HepG2 (cell line): ENCODE measurements around the gene ETS2. TPM values are rescaled to one million over a fixed set of nuclear protein-coding genes. Genes with fewer than 3 reads are reported as not detected.

Experiments
- CENPX ChIP-seq: sonication (generic); formaldehyde crosslinking; IDR thresholded peaks from 2 replicates; pipeline ENCODE4 v1.9.0; 2021; ENCODE audit warnings: mild to moderate bottlenecking, missing genetic modification reagents, moderate library complexity
- CREBL2 ChIP-seq: sonication (generic); formaldehyde crosslinking; IDR thresholded peaks from 2 replicates; pipeline ENCODE4 v1.8.1; 2023; ENCODE audit warnings: missing genetic modification reagents, mild to moderate bottlenecking, borderline replicate concordance
- HDAC1 ChIP-seq: sonication (generic); formaldehyde crosslinking; IDR thresholded peaks from 2 replicates; pipeline ENCODE4 v1.5.1; 2020; ENCODE audit warnings: mild to moderate bottlenecking, missing genetic modification reagents
- IRF2 ChIP-seq: IDR thresholded peaks from 2 replicates; pipeline ENCODE4 v1.6.1; 2018; ENCODE audit warnings: missing genetic modification reagents, missing compliant biosample characterization
- KMT2B ChIP-seq: IDR thresholded peaks from 2 replicates; pipeline ENCODE4 v1.6.1; 2016; ENCODE audit warnings: missing genetic modification reagents, missing compliant biosample characterization
- ONECUT2 ChIP-seq: sonication (generic); formaldehyde crosslinking; IDR thresholded peaks from 2 replicates; pipeline ENCODE4 v1.4.0; 2020; ENCODE audit warnings: missing genetic modification reagents
- PRDM10 ChIP-seq: sonication (generic); formaldehyde crosslinking; IDR thresholded peaks from 2 replicates; pipeline ENCODE4 v1.4.0; 2020; ENCODE audit warnings: low read depth, missing genetic modification reagents
- RFX5 ChIP-seq: IDR thresholded peaks from 2 replicates; pipeline ENCODE4 v1.6.1; 2011; ENCODE audit warnings: low read depth, low read length, improper control_type of control experiment
- TFDP2 ChIP-seq: sonication (generic); formaldehyde crosslinking; IDR thresholded peaks from 2 replicates; pipeline ENCODE4 v1.4.0; 2020; ENCODE audit warnings: missing genetic modification reagents
- TSC22D2 ChIP-seq: sonication (generic); formaldehyde crosslinking; IDR thresholded peaks from 2 replicates; pipeline ENCODE4 v1.5.1; 2020; ENCODE audit warnings: missing genetic modification reagents, mild to moderate bottlenecking, borderline replicate concordance
- WIZ ChIP-seq: sonication (generic); formaldehyde crosslinking; IDR thresholded peaks from 2 replicates; pipeline ENCODE4 v1.5.1; 2020; ENCODE audit warnings: mild to moderate bottlenecking, missing genetic modification reagents
- YY1 ChIP-seq: IDR thresholded peaks from 2 replicates; pipeline ENCODE4 v1.6.1; 2011; ENCODE audit warnings: low read length, low read depth, moderate library complexity, mild to moderate bottlenecking; ENCODE audit not compliant: insufficient read depth, insufficient replicate concordance
- ZBTB1 ChIP-seq: sonication (generic); formaldehyde crosslinking; IDR thresholded peaks from 2 replicates; pipeline ENCODE4 v1.4.0; 2020; ENCODE audit warnings: missing genetic modification reagents, borderline replicate concordance
- ZBTB38 ChIP-seq: sonication (generic); formaldehyde crosslinking; IDR thresholded peaks from 2 replicates; pipeline ENCODE4 v1.5.1; 2020; ENCODE audit warnings: mild to moderate bottlenecking, missing genetic modification reagents
- ZNF292 ChIP-seq: sonication (generic); formaldehyde crosslinking; IDR thresholded peaks from 2 replicates; pipeline ENCODE4 v1.8.1; 2022; ENCODE audit warnings: mild to moderate bottlenecking, low read depth, missing genetic modification reagents, borderline replicate concordance
- ZNF598 ChIP-seq: sonication (generic); formaldehyde crosslinking; IDR thresholded peaks from 2 replicates; pipeline ENCODE4 v1.5.1; 2020; ENCODE audit warnings: mild to moderate bottlenecking, missing genetic modification reagents, borderline replicate concordance
- ZNF605 ChIP-seq: sonication (generic); formaldehyde crosslinking; IDR thresholded peaks from 2 replicates; pipeline ENCODE4 v1.8.0; 2022; ENCODE audit warnings: mild to moderate bottlenecking, missing genetic modification reagents
- polyA plus RNA-seq, 8 experiments: library from polyadenylated mRNA; depleted of rRNA in 3 of 8; stranded (reverse) in 7 of 8; unstranded in 1 of 8; fragments of >200 nt; fragmentation: Illumina TruSeq in 4 of 8; extraction: Trizol in 4 of 8; gene quantifications; 2 replicates each; pipeline versions ENCODE4 v1.2.1 to v1.2.3, GENCODE V29; 2011 to 2016; ENCODE audit warnings: low read depth in 4 of 8, missing spikeins in 1 of 8, mixed read lengths in 1 of 8; ENCODE audit not compliant: insufficient read depth in 1 of 8
- total RNA-seq, 5 experiments: library from RNA; depleted of rRNA; stranded (reverse); fragments of >200 nt; fragmentation: Illumina TruSeq; extraction: Trizol; gene quantifications; 2 replicates each; pipeline ENCODE4 v1.2.3, GENCODE V29; 2016; ENCODE audit warnings: low read depth in 1 of 5

Gene ETS2
- total and polyA plus RNA-seq, 2 of the 13 experiments (the other 11 are each of a cell fraction or from before 2014, with no cell fraction given): 24.6 to 64.4 TPM

GRCh38 chr21:38787461-38788274 lies 18.1 kb upstream of the ETS2 start (continued):
- TF ChIP-seq WIZ (peak; percentile 73; the same call in 1 of the 2 replicates), YY1 (no peak), PRDM10 (peak; percentile 92), RFX5 (0 out of 2 replicates have a peak, but pooled peaks have one; percentile 22), ZBTB1 (CRISPR knock-in tag) (no peak), KMT2B (CRISPR knock-in tag) (peak; percentile 12; the same call in 1 of the 2 replicates), HDAC1 (peak; percentile 69; the same call in 1 of the 2 replicates), ZNF598 (CRISPR knock-in tag) (peak; percentile 28; the same call in 1 of the 2 replicates), ONECUT2 (CRISPR knock-in tag) (peak; percentile 99), ZBTB38 (CRISPR knock-in tag) (0 out of 2 replicates have a peak, but pooled peaks have one; percentile 26), TSC22D2 (0 out of 2 replicates have a peak, but pooled peaks have one; percentile 35), ZNF605 (no peak), CENPX (no peak), IRF2 (peak; percentile 51; the same call in 1 of the 2 replicates), TFDP2 (peak; percentile 60), CREBL2 (CRISPR knock-in tag) (no peak), ZNF292 (CRISPR knock-in tag) (peak; percentile 56; the same call in 1 of the 2 replicates)
